Activated T-helper 1 cell treated with Interleukin-2 at 50 U/mL for 16 hours (primary cell): Measurements from ENCODE around the gene DCP1A.
"Not testable (repeated sequence)": the region's sequence is repeated elsewhere in the genome, so short reads cannot be mapped to it uniquely, and the experiment has no call there.

ENCODE experiments used
- DNase-seq: peaks from one replicate; pipeline ENCODE4 v3.0.0-alpha.2; 2020; ENCODE audit warnings: low read depth

DCP1A gene

DNA sequence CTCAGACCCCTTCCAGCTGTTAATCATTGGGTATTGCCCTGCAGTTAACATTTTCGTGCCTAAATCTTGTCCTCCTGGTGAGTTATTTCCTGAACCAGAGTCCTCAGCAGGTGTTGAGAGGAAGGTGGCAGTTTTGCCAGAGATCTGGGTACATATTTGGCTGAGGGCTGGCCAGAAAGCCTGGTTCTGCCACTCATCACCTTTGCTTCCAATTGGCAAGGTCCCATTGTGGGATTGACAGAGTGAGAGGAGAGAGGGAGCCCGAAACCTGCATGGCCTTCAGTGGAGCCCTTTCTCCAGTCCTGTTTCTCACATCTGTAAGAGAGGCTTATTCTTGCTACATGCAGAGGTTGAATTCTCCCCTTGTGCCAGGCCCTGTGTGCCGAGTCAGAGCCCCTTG is 82.6 kb downstream of the DCP1A start:
- DNase-seq = no peak

DNA sequence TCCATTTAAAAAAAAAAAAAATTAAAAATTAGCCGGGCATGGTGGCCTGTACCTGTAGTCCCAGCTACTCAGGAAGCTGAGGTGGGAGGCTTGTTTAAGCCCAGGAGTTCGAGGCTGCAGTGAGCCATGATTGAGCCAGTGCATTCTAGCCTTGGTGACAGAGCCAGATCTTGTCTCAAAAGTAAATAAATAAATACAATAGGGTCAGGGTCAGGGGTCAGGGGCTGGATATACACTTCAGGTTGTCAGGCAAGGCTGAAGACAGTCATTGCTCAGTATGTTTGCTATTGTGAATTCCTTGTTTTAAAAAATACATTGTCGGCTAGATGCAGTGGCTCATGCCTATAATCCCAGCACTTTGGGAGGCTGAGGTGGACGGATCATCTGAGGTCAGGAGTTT is 83.4 kb downstream of the DCP1A start:
- no peak for DNase-seq

DNA sequence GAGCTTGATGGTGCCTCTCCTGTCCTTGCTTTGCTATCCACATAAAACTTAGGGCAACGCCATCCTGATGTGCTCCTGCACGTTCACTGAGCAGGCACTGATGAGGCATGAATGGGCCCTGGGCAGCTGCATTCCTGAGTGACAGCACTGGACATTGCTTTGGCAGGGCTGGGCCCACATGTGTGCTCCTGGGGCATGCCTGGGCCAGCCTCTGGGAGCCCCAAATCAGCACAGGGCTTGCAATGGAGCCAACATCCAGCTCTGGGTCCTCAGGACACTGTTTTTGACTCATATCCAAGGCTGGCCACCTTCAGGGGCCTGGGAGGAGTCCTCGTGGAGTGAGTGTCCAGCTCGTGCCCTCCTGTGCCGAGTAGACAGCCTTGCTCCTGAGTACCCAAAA is 85.6 kb downstream of the DCP1A start:
- DNase-seq = no peak

DNA sequence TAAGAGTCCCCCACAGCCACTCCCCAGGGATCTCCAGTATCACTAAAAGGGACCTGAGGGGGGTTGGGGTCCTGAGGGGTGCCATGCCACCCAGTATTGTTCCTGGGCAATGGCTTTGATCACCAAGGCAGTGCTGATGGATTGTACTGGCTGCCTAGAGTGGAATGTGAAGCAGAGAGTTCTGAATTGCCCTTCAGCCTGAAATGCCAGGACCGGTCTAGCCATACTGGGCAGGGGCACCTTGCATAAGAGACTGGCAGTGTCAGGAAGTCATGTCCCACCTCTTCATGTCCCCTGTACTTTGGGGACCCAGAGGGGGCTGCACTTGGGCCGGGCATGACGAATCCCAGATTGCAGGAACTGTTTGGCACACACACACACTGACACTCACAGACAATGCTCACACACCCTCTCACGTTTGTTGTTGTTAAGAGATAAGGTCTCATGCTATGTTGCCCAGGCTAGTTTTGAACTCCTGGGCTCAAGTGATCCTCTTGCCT is 87.0 kb downstream of the DCP1A start:
- DNase-seq = no peak

DNA sequence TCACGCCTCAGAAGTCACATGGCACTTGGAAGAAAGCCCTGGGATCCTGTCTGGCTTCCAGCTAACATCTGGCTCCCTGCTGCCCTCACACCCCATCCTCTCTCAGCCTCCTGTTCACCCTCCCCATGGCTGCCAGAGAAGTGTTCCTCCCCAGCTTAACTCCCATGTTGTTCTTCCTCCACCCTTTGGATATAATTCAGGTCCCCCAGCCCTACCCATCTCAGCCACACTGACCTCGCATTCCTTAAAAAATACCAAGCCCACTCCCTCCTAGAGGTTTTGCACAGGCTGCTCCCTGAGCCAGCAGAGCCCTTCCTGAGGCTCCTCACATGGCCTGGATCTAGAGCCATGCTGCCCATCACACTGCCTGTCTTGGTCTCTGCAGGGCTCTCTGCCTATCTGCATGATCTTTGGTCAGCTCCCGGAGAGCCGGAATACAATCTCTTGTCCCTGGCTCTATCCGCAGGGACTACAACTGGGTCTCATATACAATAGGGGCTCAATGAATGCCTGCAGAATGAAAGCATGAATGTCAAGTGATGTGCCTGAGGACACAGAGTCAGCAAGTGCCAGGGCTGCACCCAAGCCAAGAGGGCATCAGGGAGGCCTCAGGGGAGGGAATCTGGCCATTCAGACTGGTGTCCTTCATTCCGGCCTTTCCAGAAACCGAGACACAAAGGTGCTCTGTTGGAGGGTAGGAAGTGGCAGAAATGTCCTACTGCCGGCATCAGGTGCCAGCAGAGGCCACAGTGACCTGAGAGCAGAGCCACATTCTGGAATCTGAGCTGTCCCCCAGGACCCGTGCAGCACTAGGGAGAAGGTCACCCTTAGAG is 87.7 kb downstream of the DCP1A start:
- DNase-seq = no peak

DNA sequence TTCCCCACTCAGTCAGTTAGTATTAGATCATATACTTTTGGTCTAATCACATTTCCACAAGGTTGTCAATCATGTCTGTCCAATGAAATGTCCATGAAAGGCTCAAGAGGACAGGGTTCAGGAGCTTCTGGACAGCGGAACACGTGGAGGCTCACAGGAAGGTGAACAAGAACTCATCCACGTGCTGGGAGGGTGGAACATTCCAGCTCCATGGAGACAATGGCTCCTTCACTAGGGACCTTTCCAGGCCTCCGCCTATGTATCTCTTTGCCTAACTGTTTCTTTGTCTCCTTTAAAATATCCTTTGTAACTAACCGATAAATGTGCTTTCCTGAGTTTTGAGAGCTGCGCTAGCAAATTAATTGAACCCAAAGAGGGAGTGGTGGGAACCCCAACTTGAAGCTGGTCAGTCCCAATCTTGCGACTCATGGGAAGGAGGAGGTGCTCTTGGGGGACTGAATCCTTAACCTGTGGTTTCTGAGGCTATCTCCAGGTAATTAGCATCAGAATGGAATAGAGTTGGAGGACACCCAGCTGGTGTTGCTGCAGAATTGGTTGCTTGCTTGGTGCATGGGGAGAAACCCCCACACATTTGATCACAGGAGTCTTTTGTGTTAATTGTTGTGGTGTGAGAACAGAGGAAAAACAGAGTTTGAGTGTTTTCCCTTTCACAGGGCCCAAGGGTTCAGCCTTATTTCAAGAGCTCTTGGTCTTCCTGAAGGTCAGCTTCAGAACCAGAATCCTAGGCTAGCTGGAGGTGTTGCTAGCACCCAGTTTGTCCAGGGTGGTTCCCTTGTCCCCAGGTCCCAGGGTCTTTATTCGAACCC is 88.5 kb downstream of the DCP1A start:
- no peak for DNase-seq

DNA sequence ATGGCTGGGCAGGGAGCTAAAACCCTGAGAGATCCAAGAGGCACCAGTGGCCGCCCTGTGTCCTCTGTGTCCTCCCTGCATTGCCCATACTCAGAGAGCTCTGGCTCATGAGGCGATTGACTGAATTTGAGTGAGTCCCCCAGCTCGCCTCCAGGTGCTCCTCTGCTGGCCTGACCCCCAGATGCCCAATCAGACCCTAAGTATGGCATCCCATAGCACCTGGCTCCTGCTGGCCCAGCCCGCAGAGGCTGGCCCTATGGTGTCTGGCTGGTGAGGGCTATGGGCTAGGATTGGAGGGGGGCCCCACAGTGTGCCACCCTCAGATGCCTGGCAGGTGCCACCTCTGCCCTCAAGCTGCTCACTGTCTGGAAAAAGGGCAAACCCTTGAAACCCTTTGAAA is 89.9 kb downstream of the DCP1A start:
- DNase-seq = no peak

DNA sequence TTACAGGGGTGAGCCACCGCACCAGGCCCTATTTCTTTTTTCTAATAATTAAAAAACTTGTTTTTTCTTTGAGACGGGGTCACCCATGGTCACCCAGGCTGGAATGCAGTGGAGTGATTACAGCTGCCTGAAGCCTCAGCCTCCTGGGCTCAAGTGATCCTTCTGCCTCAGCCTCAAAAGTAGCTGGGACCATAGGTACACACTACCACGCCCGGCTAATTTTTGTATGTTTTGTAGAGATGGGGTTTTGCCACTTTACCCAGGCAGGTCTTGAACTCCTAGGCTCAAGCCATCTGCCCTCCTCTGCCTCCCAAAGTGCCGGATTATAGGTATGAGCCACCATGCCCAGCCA is 90.7 kb downstream of the DCP1A start:
- no peak for DNase-seq

DNA sequence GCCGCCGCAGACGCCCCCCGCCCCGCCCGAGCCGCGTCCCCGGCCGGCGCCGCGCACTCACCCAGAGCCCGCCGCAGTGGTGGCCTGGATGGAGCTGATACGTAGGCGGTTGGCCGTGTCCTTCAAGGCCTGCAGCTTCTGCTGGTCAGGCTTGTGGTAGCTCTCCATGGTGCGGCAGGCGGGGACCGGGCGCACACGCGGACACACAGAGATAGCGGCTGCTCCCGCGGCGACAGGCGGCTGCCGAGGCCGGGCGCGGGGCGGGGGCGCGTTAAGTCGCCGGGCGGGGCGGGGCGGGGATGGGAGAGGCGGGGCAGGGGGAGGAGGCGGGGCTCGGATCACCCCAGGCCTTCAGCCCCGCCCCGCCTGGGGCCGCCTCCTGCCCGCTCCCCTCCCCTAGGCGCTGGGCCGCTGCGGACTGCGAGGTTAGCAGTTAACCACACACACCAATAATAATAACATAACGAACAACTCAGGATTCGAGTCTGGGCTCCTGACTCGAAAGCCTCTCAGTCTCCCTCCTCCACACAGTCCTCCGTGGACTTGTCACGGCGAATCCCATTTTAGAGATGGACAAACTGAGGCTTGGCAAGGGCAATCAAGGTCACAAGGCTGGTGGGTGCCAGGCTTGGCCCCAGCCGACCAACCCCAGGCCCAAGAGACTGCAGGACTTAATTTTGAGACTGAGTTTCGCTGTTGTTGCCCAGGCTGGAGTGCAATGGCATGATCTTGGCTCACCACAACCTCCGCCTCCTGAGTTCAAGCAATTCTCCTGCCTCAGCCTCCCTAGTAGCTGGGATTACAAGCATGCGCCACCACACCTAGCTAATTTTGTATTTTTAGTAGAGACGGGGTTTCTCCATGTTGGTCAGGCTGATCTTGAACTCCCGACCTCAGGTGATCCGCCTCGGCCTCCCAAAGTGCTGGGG is 91.3 kb downstream of the DCP1A start, which contains the start of gene TKT:
TKT (minus strand) TSS at position 248 of the 929 bp plus-strand sequence; CDS start at position 168, 80 bp downstream.
- peak; percentile 71 for DNase-seq

DNA sequence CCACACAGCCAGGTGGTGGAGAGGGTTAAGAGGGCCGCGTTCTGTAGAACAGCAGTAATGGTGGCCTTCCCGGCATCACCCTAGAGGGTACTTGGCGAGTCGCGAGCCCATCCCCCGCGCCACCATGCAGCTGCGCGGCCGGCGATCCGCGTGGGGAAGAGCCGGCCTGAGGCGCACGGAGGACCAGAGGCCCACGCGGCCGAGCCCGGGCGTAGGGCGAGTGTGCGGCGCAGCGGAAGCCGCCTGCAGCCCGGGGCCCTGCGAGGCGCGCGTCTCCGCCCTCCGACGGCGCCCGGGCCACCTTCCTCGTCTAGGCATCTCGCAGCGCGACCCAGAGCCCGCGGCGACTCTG is 91.9 kb downstream of the DCP1A start:
- DNase-seq = peak; percentile 20

DNA sequence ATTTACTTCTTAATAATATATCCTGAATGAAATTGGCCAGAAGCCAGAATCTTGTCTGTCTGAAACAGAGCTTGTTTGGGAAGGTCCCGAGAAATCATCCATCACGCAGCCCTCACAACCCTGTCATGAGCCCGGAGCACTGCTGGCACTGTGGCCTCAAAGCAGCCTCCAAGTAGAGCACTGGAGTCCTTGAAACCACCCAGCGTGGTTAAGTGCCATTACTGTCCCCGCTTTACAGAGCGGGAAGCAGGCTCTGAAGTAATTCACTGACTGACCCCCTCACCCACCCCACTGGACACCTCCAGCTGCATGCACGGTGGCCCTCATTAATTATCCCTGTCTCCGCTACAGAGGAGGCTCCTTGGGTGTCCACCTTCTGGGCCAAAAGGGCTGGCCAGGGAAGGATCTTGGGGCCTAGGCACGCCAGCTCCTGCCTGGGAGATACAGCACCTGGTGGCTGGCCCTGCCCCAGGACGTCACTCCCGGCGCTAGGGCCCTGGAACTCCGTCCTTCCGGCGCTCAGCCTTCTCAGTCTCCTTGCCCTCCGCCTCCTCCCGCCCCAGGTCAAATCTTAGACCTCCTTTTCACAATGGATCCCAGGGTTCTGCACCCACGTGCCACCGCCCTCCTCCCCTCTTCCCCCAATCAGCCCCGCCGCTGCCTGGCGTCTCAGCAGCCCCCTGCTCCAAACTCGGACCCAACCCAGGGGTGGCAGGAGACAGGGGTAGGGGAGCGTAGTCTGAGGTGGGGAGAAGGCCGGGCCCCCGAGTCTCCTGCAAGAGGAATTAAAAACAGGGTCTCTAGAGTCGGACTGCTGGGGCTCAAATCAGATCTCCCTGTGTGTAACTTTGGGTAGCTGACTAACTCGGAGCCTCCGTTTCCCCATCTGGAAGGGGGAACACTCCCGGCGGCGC is 92.6 kb downstream of the DCP1A start:
- peak; percentile 29 for DNase-seq

DNA sequence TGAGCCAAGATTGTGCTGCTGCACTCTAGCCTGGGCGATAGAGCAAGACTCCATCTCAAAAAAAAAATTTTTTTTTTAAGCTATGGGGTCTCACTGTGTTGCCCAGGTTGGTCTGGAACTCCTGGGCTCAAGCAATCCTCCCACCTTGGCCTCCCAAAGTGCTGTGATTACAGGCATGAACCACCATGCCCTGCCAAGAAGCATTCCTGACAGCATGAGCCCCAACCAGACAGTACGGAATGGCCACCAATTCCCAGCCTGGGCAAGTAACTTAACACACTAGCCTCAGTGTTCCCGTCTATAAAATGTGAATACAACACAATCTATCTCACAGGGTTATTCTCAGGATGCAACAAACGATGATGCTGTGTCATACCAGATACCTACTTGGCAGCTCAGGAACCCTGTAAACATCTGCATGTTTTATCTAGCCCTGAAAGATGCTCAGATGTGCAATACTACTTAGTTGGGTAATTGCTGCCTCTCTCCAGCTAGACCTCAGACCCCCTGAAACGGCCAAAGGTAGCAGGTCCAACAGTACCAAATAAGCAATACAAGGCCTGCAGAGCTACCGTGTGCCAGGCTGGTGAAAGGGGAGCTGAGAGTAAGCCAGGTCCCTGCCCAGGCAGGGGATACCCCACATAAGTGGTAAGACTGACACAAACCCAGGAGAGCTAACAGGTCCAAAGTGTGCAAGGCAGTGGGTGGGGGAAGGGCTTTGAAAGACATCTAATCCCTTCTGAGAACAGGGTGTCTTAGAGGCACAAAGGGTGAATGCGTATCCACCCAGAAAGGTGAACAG is 93.4 kb downstream of the DCP1A start:
- no peak for DNase-seq

DNA sequence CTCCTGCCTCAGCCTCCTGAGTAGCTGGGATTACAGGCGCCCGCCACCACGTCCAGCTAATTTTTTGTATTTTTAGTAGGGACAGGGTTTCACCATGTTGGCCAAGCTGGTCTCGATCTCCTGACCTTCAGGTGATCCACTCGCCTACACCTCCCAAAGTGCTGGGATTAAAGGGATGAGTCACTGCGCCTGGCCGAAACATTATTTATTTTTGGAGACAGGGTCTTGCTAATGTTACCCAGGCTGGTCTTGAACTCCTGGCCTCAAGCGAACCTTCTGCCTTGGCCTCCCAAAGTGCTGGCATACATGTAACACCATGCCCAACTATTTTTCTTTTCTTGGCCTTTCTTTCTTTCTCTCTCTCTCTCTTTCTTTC is 94.4 kb downstream of the DCP1A start:
- not testable (repeated sequence) for DNase-seq

DNA sequence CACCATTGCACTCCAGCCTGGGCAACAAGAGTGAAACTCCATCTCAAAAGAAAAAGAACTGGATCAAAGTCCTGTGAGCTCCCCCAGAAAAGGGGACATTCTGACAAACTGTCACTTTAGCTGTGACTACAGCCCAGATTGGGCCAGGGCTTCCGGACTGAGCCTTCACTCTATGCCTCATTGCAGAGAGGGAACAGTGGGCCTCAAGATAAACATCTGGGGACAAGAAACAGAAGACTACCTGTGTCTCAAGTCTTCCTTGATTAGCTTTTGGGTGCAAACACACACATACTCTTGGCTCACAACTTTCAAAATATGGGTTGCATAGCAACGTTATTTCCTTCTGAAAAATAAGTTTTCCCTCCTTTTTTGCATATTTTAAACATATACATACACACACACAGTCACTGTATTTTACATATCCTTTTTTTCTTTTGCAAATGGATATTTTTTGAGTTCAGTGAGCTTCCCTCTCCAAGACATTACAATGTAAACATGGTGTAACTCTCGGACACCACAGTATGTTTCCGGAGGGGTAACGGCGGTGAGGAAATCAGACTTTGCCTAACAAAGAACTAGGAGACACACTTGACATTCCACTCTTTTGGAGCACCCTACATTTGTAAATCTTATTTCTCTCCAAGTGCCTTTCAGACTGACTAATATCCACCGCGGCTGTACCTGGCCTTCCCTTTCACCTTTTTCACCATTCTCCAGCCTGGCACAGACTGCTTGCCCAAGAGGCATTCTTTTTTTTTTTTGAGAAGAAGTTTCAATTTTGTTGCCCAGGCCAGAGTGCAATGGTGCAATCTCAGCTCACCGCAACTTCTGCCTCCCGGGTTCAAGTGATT is 95.0 kb downstream of the DCP1A start:
- no peak for DNase-seq

DNA sequence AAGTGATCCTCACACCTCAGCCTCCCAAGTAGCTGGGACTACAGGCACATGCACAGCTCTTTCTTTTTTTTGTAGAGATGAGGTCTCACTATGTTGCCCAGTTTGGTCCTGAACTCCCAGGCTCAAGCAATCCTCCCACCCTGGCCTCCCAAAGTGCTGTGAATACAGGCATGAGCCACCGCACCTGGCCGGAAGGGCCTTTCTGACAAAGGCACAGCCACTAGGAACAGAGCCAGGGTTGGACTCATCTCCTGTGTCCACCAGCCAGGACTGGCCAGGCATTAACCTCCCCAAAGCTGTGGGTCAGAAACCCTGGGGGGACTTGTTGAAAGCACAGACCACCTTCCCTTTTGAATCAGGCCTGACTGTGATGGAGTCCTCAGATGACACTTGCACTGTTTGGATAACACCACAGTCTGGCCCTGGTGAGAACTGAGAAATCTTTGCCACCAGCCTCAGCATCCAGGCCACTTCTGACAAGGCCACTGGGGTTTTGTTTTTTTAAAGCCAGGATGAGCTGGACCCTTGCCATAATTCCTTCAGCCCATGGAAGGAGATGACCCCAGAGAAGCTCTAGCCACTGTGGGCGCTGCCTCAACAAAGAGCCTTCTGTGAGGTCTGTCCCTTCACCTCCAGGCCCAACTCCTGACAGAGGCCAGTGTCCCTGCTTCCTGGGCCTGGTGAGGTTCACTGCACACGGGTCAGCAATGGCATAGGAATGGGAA is 96.3 kb downstream of the DCP1A start:
- DNase-seq = no peak

DNA sequence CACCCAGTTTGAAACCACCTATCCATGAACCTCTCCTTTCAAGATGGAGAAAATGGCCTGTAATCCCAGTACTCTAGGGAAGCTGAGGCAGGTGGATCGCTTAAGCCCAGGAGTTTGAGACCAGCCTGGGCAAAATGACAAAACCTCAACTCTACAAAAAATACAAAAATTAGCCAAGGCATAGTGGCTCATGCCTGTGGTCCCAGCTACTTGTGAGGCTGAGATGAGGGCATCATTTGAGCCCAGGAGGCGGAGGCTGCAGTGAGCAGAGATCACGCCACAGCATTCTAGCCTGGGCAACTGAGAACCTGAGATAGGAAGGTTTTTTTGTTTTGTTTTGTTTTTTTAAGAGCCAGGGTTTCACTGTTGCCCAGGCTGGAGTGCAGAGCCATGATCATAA is 96.9 kb downstream of the DCP1A start:
- DNase-seq = no peak

DNA sequence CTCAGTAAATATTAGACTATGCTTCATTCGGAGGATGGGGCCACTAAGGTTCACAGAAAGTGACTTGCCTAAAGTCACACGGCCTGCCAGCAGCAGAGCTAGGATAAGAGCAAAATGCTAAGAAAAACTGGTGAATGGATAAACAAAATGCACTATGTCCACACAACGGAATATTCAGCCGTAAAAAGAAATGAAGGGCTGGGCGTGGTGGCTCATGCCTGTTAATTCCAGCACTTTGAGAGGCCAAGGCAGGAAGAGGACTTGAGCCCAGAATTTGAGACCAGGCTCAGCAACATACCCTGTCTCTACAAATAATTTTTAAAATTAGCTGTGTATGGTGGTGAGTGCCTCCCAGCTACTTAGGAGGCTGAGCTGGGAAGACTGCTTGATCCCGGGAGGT is 99.2 kb downstream of the DCP1A start:
- DNase-seq = no peak

DNA sequence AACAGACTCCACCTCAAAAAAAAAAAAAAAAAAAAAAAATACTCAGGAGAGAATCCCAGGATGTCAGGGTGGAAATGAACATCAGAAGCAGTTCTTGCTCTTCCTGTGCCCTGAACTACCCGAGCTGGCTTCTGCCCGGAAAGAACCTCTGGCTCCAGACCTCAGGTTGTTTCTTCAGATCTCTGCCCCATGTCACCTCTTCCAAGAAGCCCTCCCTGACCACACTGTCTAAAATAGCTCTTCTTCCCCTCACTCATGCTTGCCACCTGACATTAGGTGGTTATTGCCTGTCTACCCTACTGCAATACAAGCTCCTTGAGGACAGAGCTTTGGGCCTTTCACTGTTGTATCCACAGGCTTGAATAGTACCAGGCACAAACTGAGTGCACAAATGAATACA is 99.7 kb downstream of the DCP1A start:
- no peak for DNase-seq

DNA sequence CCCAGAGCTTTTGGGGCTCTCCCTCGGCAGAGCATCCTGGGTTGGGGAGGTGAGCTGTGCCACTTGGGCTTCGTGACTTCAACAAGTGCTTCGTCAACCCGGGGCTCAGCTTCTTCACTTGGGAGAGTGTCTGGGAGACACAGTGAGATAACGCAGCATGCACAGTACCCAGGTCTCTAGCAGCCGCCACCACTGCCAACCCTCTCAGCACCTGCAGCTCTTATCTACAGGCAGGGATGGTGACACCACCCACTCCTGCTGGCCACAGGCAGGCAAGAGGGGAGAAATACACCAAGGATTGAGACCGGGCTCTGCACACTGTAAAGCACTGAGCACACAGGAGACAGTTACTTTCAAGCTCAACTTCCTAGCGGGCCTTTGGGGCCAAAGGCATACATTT is 103.1 kb downstream of the DCP1A start:
- no peak for DNase-seq
